HG02870 (cell line): ENCODE data around the gene NRN1L.
A peak's percentile ranks its signal among the peaks of the same experiment; 100 is the strongest.
"Not testable (repeated sequence)": the region's sequence is repeated elsewhere in the genome, so short reads cannot be mapped to it uniquely, and the experiment has no call there.

Experiments used
- ATAC-seq: cut with Tn5 transposase; IDR thresholded peaks from one replicate; pipeline ENCODE4 v1.9.1; 2021; ENCODE audit warnings: mild to moderate bottlenecking, moderate library complexity; ENCODE audit not compliant: unreplicated experiment

Gene NRN1L

DNA sequence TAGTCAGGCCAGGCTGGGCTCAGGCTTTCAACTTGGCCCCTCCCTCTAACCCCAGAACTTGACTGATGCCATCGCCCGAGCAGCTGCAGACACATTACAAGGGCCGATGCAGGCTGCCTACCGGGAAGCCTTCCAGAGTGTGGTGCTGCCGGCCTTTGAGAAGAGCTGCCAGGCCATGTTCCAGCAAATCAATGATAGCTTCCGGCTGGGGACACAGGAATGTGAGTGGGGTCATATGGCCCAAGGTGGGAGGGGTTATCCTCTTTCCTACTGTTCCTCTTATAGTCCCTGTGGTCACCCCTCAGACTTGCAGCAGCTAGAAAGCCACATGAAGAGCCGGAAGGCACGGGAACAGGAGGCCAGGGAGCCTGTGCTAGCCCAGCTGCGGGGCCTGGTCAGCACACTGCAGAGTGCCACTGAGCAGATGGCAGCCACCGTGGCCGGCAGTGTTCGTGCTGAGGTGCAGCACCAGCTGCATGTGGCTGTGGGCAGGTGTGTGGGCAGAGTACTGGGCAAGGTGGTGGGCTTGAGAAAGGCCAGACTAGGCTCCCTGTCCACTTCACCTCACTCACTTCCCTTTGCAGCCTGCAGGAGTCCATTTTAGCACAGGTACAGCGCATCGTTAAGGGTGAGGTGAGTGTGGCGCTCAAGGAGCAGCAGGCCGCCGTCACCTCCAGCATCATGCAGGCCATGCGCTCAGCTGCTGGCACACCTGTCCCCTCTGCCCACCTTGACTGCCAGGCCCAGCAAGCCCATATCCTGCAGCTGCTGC lies 2.1 kb upstream of the NRN1L start:
- no peak for ATAC-seq

GRCh38 chr16:67883146-67883871 lies 1.4 kb upstream of the NRN1L start:
- ATAC-seq, result no peak

- no peak for ATAC-seq
Observed at GRCh38 chr16:67883872-67884261, 818 bp upstream of the NRN1L start.

DNA sequence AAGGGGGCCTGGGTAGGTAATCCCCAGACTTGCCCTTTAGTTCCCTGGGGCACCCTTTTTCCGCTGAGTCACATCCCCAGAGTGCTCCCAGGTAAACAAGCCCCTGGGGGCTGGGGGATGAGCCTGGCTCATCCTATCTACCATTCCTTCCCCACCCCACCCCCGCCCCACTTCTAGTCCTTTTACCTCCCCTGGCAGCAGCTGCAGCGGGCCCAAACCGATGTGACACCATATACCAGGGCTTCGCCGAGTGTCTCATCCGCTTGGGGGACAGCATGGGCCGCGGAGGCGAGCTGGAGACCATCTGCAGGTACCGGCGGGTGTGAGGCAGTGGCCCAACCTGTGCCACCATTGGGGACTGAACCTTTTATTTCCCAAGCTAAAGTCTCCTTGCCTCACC lies 860 bp downstream of the NRN1L start:
- ATAC-seq, result no peak

- no peak for ATAC-seq
Observed at GRCh38 chr16:67885976-67886375, 1.3 kb downstream of the NRN1L start.

DNA sequence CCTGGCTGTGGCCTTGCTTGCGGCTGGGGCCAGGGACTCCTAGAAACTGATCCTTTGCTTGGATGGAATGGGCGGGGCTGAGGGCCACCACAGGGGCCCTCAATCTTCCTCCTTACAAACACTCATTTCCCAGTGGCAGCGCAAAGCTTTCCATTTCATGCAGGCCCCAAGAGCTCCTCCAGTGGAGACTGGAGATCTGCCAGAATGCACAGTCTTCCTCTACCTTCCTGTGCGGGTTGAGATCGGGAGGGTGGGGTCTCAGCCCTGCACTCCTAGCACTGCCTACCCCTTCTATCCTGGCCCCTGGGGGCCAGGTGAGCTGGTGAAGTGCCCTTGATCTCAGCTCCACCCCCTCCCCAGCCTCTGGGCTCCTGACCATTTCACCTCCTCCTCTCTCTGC lies 1.7 kb downstream of the NRN1L start:
- ATAC-seq, result no peak

GRCh38 chr16:67888331-67888730 lies 3.6 kb downstream of the NRN1L start:
- ATAC-seq, result no peak

- ATAC-seq, result no peak
Observed at GRCh38 chr16:67892375-67892774, 7.7 kb downstream of the NRN1L start.

DNA sequence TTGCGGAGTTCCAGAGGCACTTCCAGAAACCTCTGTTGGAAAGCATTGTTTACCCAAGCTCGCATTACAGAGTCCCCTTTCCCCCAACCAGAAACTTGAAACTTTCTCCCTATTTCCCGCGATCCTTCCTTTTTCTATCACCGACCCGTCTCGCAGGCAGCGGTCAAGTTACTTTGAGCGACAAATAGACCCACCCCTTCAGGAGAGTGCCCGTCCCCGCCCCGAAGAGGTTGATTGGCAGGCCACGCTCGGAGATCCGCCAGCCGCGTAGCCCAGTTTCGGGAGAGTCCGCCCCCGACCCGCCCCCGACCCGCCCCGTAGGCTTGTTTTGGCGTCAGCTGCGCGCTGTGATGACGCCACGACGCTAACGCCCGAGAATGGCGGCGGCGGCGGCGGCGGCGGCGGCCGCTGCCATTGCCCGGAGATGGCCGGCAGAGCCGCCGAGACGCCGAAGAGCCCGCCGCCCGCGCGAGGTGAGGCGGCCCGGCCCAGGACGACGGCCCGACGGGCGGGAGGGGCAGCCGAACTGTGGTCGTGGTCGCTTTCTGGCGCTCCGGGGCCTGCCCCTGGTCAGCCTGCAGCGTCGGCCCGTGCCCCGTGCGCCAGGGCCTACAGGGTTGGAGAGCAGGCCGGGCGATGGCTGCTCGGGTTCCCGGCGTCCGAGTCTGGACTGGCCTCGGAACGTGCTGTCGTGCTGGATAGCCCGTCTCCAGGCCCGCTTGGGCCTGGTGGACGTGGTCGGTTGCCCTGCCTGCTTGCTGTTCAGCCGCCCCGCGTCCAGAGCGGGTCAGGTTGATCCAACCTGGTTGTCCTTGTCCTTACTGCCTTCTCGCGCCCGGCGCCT lies 8.4 kb downstream of the NRN1L start, which contains the start of gene PSKH1:
TSS of gene PSKH1 (plus strand) at position 356 of the 844 bp plus-strand sequence. CDS start 15,496 bp downstream, outside the sequence.
- ATAC-seq, result peak; percentile 94

DNA sequence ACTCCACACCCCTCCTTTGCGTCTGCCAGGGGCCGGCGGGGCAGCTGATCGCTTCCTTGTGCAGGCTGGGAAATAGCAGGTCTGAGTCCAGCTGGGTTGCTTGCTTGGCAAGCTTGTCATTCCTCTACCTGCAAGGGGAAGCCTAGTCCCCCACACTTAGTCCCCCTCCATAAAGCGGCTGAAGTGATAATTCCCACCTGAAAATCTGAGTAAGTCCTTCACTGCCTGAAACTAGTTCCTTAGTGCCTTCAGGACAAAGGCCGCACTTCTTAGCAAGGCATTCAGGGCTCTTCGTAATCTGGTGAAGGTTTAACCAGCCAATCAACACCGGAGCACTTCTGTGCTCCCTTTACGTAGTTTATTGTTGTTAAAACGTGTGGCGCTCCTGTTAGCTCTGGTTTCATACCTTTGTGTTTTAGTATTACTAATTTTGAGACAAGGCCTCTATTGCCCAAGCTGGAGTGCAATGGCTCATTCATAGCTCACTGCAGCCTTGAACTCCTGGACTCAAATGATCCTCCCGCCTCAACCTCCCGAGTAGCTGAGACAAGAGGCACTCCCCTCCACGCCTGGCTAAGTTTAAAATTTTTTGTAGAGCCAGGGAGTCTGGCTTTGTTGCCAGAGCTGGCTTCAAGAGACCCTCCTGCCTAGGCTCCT lies 9.2 kb downstream of the NRN1L start:
- ATAC-seq, result no peak

DNA sequence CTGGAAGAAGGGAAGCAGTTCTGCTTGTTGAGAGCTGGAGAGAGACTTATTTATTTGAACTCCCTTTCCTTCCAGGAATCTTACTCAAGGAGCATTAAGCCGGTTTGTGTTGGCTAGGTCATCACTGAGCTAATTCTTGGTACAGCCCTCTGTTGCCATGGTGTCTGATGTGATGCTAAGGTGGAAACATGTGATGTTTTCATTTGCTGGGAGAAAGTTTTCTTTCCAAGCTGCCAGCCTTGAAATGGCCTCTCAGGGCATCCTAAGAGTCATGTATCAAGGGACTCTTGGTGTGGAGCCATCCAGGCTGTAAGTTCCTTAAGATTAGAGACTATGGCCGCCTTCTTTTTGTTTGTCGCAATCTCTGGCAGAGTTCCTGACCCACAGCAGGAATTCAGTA lies 12.5 kb downstream of the NRN1L start:
- ATAC-seq, result no peak

- ATAC-seq, result no peak
Observed at GRCh38 chr16:67901734-67902133, 17.0 kb downstream of the NRN1L start.

DNA sequence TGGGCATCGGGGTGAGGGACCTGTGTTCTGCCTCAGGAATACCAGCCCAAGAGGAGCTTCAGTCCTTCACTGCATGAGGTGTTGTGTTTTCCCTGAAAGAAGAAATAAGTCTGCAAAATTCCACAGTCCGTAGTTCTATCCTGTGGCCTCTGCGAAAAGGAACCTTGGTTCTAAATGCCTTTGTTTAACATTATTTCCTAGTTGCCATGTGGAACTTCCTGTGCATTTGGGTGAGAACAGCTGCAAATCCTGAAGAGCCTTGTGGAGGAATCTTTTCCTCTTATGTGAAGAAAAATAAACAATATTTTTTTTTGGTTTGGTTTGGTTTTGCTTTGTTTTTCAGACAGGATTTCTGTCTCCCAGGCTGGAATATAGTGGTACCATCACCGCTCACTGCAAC lies 18.1 kb downstream of the NRN1L start:
- ATAC-seq, result no peak

- ATAC-seq, result no peak
Observed at GRCh38 chr16:67907397-67908180, 22.9 kb downstream of the NRN1L start.

GRCh38 chr16:67909056-67909742 lies 24.5 kb downstream of the NRN1L start:
- ATAC-seq, result no peak

DNA sequence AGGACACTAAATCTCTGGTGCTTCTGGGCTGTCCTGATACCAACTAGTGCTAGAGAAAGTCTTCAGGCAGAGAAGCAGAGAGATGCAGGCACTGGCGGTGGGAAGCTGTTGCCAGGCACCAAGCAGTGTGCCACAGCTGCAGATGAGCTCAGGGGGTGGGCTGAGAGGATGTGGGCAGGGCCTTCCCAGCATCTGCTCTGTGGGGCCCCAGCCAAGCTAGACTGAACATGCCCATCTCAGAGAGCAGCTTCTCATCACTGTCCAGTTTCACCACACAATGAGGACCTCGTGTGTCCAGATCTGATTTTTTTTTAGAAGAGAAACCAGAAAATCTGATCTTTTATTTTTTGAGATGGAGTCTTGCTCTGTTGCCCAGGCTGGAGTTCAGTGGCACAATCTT lies 25.5 kb downstream of the NRN1L start:
- no peak for ATAC-seq

DNA sequence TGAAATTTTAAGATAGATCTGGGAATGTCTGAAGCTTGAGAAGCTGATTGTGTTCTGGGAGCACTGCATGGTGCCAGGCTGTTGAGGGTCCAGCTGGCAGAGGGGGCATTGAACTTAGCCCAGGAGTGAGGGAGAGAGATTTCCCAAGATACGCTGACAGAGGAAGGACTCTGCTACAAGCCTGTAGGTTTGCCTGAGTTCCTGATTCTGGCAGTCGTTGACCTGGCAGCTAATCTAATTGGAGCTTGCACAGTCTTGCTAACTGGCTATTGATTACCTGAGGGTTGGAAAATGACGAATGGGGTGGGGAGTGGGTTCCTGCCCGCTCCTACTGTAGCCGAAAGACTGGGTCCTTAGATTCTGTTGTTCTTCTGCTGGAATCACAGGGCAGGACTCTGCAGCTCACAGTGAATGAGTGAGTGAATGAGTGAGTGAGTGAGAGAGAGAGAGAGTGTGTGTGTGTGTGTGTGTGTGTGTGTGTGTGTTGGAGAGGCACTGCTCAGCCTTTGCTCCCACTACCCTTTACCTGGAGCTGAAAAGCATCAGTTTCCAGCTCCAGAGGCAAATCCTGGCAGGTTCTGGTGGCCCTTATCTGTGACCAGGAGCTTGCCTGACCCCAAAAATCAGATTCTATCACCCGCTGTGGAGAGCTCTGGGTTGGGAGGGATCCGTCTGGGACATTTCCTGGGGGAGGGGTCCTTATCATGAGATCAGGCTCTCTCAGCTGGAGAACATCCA lies 30.2 kb downstream of the NRN1L start:
- ATAC-seq, result no peak

DNA sequence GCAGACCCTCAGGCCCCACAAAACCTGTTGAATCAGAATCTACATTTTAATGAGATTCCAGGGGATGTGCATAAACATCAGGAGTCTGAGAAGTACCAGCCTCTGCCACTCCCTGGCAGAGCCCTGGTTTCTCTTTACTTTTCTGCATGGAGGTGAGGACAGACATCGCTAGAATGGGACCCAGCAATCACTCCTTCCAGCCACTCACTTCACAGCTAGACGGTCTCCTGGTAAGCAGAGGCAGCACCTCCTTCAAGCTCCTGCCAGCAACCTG lies 30.7 kb downstream of the NRN1L start:
- ATAC-seq, result not testable (repeated sequence)
